Thyroid gland (tissue), 4 donors: ENCODE results near the gene WDFY4.

Experiments
- CTCF ChIP-seq, 6 experiments: fragments of 200-600 bp in 3 of 6; fragments of 450-650 bp in 3 of 6; sonication (generic) in 3 of 6; IDR thresholded peaks; one replicate each; pipeline ENCODE4 v1.5.1; 2016 to 2019; ENCODE audit warnings: antibody characterized with exemption in 6 of 6, mild to moderate bottlenecking in 2 of 6, inconsistent platforms in 1 of 6, moderate library complexity in 1 of 6
- POLR2A ChIP-seq, 2 donors: fragments of 450-650 bp; IDR thresholded peaks; one replicate each; pipeline ENCODE4 v1.6.1; 2017; ENCODE audit warnings: antibody characterized with exemption in 2 of 2, mild to moderate bottlenecking in 2 of 2, moderate library complexity in 1 of 2

- no peak for TF ChIP-seq POLR2A (IDR thresholded peaks at IDR 0.05)
- no peak for TF ChIP-seq CTCF (IDR thresholded peaks at IDR 0.05)
These were observed 61.1 kb downstream of the WDFY4 start for GRCh38 chr10:48745662-48746245.
